H9 (cell line): ENCODE results near the gene KRT12. TPM values are rescaled to one million over a fixed set of nuclear protein-coding genes. Genes with fewer than 3 reads are reported as not detected.
A peak's percentile ranks its signal among the peaks of the same experiment; 100 is the strongest.

ENCODE experiments used
- DNase-seq: peaks from one replicate; pipeline ENCODE4 v3.0.0-alpha.2; 2017
- H2AFZ ChIP-seq: one replicate; pipeline ENCODE4 v1.6.1; 2013; ENCODE audit warnings: mild to moderate bottlenecking, low read length, control low read depth, moderate library complexity
- H2AK5ac ChIP-seq: 2 replicates; pipeline ENCODE4 v1.6.1; 2013; ENCODE audit warnings: low read length, control low read depth, mixed read lengths; ENCODE audit not compliant: insufficient read length
- H2BK120ac ChIP-seq: one replicate; pipeline ENCODE4 v1.6.1; 2013; ENCODE audit warnings: low read depth, mild to moderate bottlenecking, low read length, control low read depth, inconsistent platforms; ENCODE audit not compliant: poor library complexity, severe bottlenecking
- H2BK12ac ChIP-seq: 2 replicates; pipeline ENCODE4 v1.6.1; 2013; ENCODE audit warnings: low read length, control low read depth, mixed read lengths, low read depth; ENCODE audit not compliant: insufficient read length
- H2BK15ac ChIP-seq: 2 replicates; pipeline ENCODE4 v1.6.1; 2013; ENCODE audit warnings: low read depth, low read length, control low read depth
- H2BK20ac ChIP-seq: one replicate; pipeline ENCODE4 v1.6.1; 2013; ENCODE audit warnings: low read depth, mild to moderate bottlenecking, low read length, control low read depth, inconsistent platforms; ENCODE audit not compliant: poor library complexity, severe bottlenecking
- H2BK5ac ChIP-seq: 2 replicates; pipeline ENCODE4 v1.6.1; 2013; ENCODE audit warnings: low read length, control low read depth, mixed read lengths; ENCODE audit not compliant: insufficient read length
- H3K14ac ChIP-seq: 2 replicates; pipeline ENCODE4 v1.6.1; 2013; ENCODE audit warnings: low read length, control low read depth; ENCODE audit not compliant: insufficient read depth
- H3K18ac ChIP-seq: 2 replicates; pipeline ENCODE4 v1.6.1; 2013; ENCODE audit warnings: low read depth, mild to moderate bottlenecking, mixed read lengths, low read length, control low read depth; ENCODE audit not compliant: insufficient read length
- H3K23ac ChIP-seq: 2 replicates; pipeline ENCODE4 v1.6.1; 2013; ENCODE audit warnings: low read length, control low read depth, mixed read lengths, low read depth; ENCODE audit not compliant: insufficient read length
- H3K23me2 ChIP-seq: 2 replicates; pipeline ENCODE4 v1.6.1; 2013; ENCODE audit warnings: low read depth, mild to moderate bottlenecking, mixed read lengths, low read length, control low read depth; ENCODE audit not compliant: insufficient read length, poor library complexity, severe bottlenecking
- H3K27ac ChIP-seq: 2 replicates; pipeline ENCODE4 v1.5.1; 2013; ENCODE audit warnings: low read length, control low read depth, mixed read lengths, low read depth; ENCODE audit not compliant: insufficient read length
- H3K27me3 ChIP-seq: 2 replicates; pipeline ENCODE4 v1.6.1; 2013; ENCODE audit warnings: low read length, control low read depth, inconsistent platforms; ENCODE audit not compliant: insufficient read depth
- H3K4ac ChIP-seq: 2 replicates; pipeline ENCODE4 v1.6.1; 2013; ENCODE audit warnings: low read depth, mild to moderate bottlenecking, control low read depth, inconsistent platforms, low read length, moderate library complexity
- H3K4me1 ChIP-seq: 2 replicates; pipeline ENCODE4 v1.6.1; 2013; ENCODE audit warnings: low read length, control low read depth, inconsistent platforms; ENCODE audit not compliant: insufficient read depth
- H3K4me2 ChIP-seq: 2 replicates; pipeline ENCODE4 v1.6.1; 2013; ENCODE audit warnings: low read length, control low read depth, mixed read lengths; ENCODE audit not compliant: insufficient read length, insufficient read depth
- H3K56ac ChIP-seq: 2 replicates; pipeline ENCODE4 v1.6.1; 2013; ENCODE audit warnings: low read depth, mild to moderate bottlenecking, mixed read lengths, low read length, control low read depth; ENCODE audit not compliant: insufficient read length
- H3K79me1 ChIP-seq: 2 replicates; pipeline ENCODE4 v1.6.1; 2013; ENCODE audit warnings: low read depth, mild to moderate bottlenecking, moderate library complexity, low read length, control low read depth, inconsistent platforms; ENCODE audit not compliant: insufficient read depth, poor library complexity, severe bottlenecking
- H3K79me2 ChIP-seq: 2 replicates; pipeline ENCODE4 v1.6.1; 2013; ENCODE audit warnings: low read length, control low read depth, inconsistent platforms; ENCODE audit not compliant: insufficient read depth
- H3K9ac ChIP-seq: 2 replicates; pipeline ENCODE4 v1.6.1; 2013; ENCODE audit warnings: low read length, control low read depth, mixed read lengths; ENCODE audit not compliant: insufficient read length; ENCODE audit errors: extremely low read depth
- H3K9me3 ChIP-seq: one replicate; pipeline ENCODE4 v1.6.1; 2013; ENCODE audit warnings: low read depth, low read length, inconsistent platforms; ENCODE audit not compliant: control insufficient read depth
- H3T11ph ChIP-seq: one replicate; pipeline ENCODE4 v1.6.1; 2013; ENCODE audit warnings: mild to moderate bottlenecking, low read length, control low read depth, inconsistent platforms
- H4K20me1 ChIP-seq: one replicate; pipeline ENCODE4 v1.6.1; 2013; ENCODE audit not compliant: control insufficient read depth, insufficient read length, insufficient read depth
- H4K5ac ChIP-seq: 2 replicates; pipeline ENCODE4 v1.6.1; 2013; ENCODE audit warnings: low read depth, mild to moderate bottlenecking, mixed read lengths, low read length, control low read depth; ENCODE audit not compliant: insufficient read length
- H4K8ac ChIP-seq: replicated peaks from 2 replicates; pipeline ENCODE4 v1.6.1; 2013; ENCODE audit warnings: low read length, control low read depth, mixed read lengths, low read depth; ENCODE audit not compliant: insufficient read length
- H4K91ac ChIP-seq: 2 replicates; pipeline ENCODE4 v1.6.1; 2013; ENCODE audit warnings: low read depth, mild to moderate bottlenecking, moderate library complexity, mixed read lengths, low read length, control low read depth; ENCODE audit not compliant: insufficient read length
- H3K27ac Mint-ChIP-seq, 3 experiments: 2 replicates in 2 of 3; 3 replicates in 1 of 3; pipeline ENCODE4 v1.8.0; 2020 to 2021; ENCODE audit warnings: mixed read lengths in 3 of 3, mild to moderate bottlenecking in 1 of 3, moderate library complexity in 1 of 3
- H3K27me3 Mint-ChIP-seq: 2 replicates; pipeline ENCODE4 v1.8.0; 2021; ENCODE audit warnings: low read depth, mild to moderate bottlenecking, moderate library complexity, mixed read lengths
- H3K36me3 Mint-ChIP-seq, 3 experiments: 2 replicates in 2 of 3; 3 replicates in 1 of 3; pipeline ENCODE4 v1.8.0; 2020 to 2021; ENCODE audit warnings: low read depth in 3 of 3, mixed read lengths in 3 of 3; ENCODE audit not compliant: insufficient read depth in 1 of 3
- H3K4me1 Mint-ChIP-seq, 2 experiments: 2 replicates each; pipeline ENCODE4 v1.8.0; 2020; ENCODE audit warnings: mixed read lengths in 2 of 2
- H3K4me3 Mint-ChIP-seq, 2 experiments: 2 replicates in 1 of 2; 3 replicates in 1 of 2; pipeline ENCODE4 v1.8.0; 2020 to 2021; ENCODE audit warnings: mild to moderate bottlenecking in 2 of 2, mixed read lengths in 2 of 2, moderate library complexity in 1 of 2
- H3K9me3 Mint-ChIP-seq, 2 experiments: 2 replicates in 1 of 2; 3 replicates in 1 of 2; pipeline ENCODE4 v1.8.0; 2020; ENCODE audit warnings: mild to moderate bottlenecking in 2 of 2, mixed read lengths in 2 of 2, moderate library complexity in 1 of 2
- CTCF ChIP-seq: fragments of 200-600 bp; sonication (generic); conservative IDR thresholded peaks from 3 replicates; pipeline ENCODE4 v1.8.0; 2021; ENCODE audit warnings: antibody characterized with exemption, mild to moderate bottlenecking
- total RNA-seq: library from RNA; stranded (reverse); gene quantifications from 2 replicates; pipeline ENCODE4 v1.2.1, GENCODE V29; 2021

The KRT12 gene
- total RNA-seq, 1 experiment from 2014 or later, result not detected

GRCh38 chr17:40873255-40873654 is 6.2 kb upstream of the KRT12 start:
- no peak overlapping the region for H2AFZ ChIP-seq
- H3K4me1 Mint-ChIP-seq, result peaks cover 27 to 31% of the 10 kb centered on the region in 2 experiments
- H3K9me3 ChIP-seq, result no peaks in the 10 kb centered on the region
- H4K5ac ChIP-seq, result no peak overlapping the region
- no peak overlapping the region for H3K14ac ChIP-seq
- no peaks in the 10 kb centered on the region for H4K20me1 ChIP-seq
- H3K4me1 ChIP-seq, result no peaks in the 10 kb centered on the region
- no peaks in the 10 kb centered on the region for H3K27me3 ChIP-seq
- H3K18ac ChIP-seq, result no peak overlapping the region
- no peaks in the 10 kb centered on the region for H3K23me2 ChIP-seq
- H3K56ac ChIP-seq, result no peak overlapping the region
- no peak for DNase-seq
- no peak overlapping the region for H3K9ac ChIP-seq
- H2BK15ac ChIP-seq, result no peak overlapping the region
- H2BK120ac ChIP-seq, result no peak overlapping the region
- no peak overlapping the region for H2BK20ac ChIP-seq
- no peak for TF ChIP-seq CTCF
- no peak overlapping the region for H3K27ac ChIP-seq
- H4K8ac ChIP-seq, result no peak overlapping the region
- H3K23ac ChIP-seq, result no peak overlapping the region
- no peak overlapping the region for H3K4ac ChIP-seq
- no peaks in the 10 kb centered on the region for H3K27me3 Mint-ChIP-seq
- H3K79me1 ChIP-seq, result no peaks in the 10 kb centered on the region
- H2BK5ac ChIP-seq, result no peak overlapping the region
- H3K4me3 Mint-ChIP-seq, result no peak overlapping the region
- no peaks in the 10 kb centered on the region for H3K36me3 Mint-ChIP-seq
- no peak overlapping the region for H4K91ac ChIP-seq
- no peaks in the 10 kb centered on the region for H3K9me3 Mint-ChIP-seq
- H3T11ph ChIP-seq, result no peak overlapping the region
- no peaks in the 10 kb centered on the region for H3K79me2 ChIP-seq
- H3K27ac Mint-ChIP-seq, result 0 out of 7 replicates have a peak overlapping the region, but pooled peaks of 1 of the 3 experiments have one; percentile 11
- no peak overlapping the region for H2BK12ac ChIP-seq
- no peak overlapping the region for H3K4me2 ChIP-seq
- no peak overlapping the region for H2AK5ac ChIP-seq
